CD4-positive, alpha-beta T cell (primary cell): ENCODE results near the gene ZBTB7C. TPM values are rescaled to one million over a fixed set of nuclear protein-coding genes. Genes with fewer than 3 reads are reported as not detected.

Experiments used
- ATAC-seq: fragments of 200-7000 bp; cut with Tn5 transposase; one replicate; pipeline ENCODE4 v1.10.0; 2022; ENCODE audit warnings: mild to moderate bottlenecking; ENCODE audit not compliant: poor library complexity
- CTCF ChIA-PET: fragments of 350-600 bp; sonication (Branson Sonifier 250); formaldehyde crosslinking; loops from one replicate; lab custom pipeline; 2021; ENCODE audit warnings: antibody characterized with exemption, inconsistent platforms; lab: Charles Lee
- POLR2A ChIA-PET: fragments of 350-600 bp; sonication (Branson Sonifier 250); formaldehyde crosslinking; loops from one replicate; lab custom pipeline; 2021; ENCODE audit warnings: antibody characterized with exemption, inconsistent platforms; lab: Charles Lee
- DNase-seq, 14 experiments: peaks; one replicate each; pipeline ENCODE4 v3.0.0-alpha.2; 2013 to 2020; ENCODE audit warnings: mixed read lengths in 2 of 14
- H3K27ac ChIP-seq, 2 donors: one replicate each; pipeline versions ENCODE4 v1.5.1 to v1.7.0; 2013; ENCODE audit warnings: low read length in 2 of 2, low read depth in 1 of 2, mild to moderate bottlenecking in 1 of 2
- H3K27me3 ChIP-seq, 2 experiments: 1 replicate in 1 of 2; 2 replicates in 1 of 2; pipeline versions ENCODE4 v1.6.1 to v1.7.0; 2013; ENCODE audit warnings: low read length in 2 of 2, control low read depth in 1 of 2, mild to moderate bottlenecking in 1 of 2, moderate library complexity in 1 of 2; ENCODE audit not compliant: insufficient read depth in 2 of 2, control insufficient read depth in 1 of 2
- H3K36me3 ChIP-seq: one replicate; pipeline ENCODE4 v1.6.1; 2013; ENCODE audit warnings: low read length, control low read depth; ENCODE audit not compliant: insufficient read depth
- H3K4me1 ChIP-seq: one replicate; pipeline ENCODE4 v1.6.1; 2013; ENCODE audit warnings: low read length, control low read depth; ENCODE audit not compliant: insufficient read depth
- H3K4me3 ChIP-seq: one replicate; pipeline ENCODE4 v1.5.1; 2013; ENCODE audit warnings: mild to moderate bottlenecking, low read length, moderate library complexity
- H3K9me3 ChIP-seq, 2 experiments: 1 replicate in 1 of 2; 2 replicates in 1 of 2; pipeline versions ENCODE4 v1.6.1 to v1.7.0; 2013; ENCODE audit warnings: low read length in 2 of 2, mild to moderate bottlenecking in 2 of 2, control low read depth in 1 of 2, moderate library complexity in 1 of 2; ENCODE audit not compliant: control insufficient read depth in 1 of 2, insufficient read depth in 1 of 2
- H3K27ac Mint-ChIP-seq: one replicate; pipeline ENCODE4 v1.8.0; 2020; ENCODE audit warnings: mixed read lengths
- H3K27me3 Mint-ChIP-seq: one replicate; pipeline ENCODE4 v1.8.0; 2021; ENCODE audit warnings: mixed read lengths
- H3K36me3 Mint-ChIP-seq: one replicate; pipeline ENCODE4 v1.8.0; 2021; ENCODE audit warnings: low read depth, mixed read lengths
- H3K4me1 Mint-ChIP-seq: one replicate; pipeline ENCODE4 v1.8.0; 2021; ENCODE audit warnings: low read depth, mixed read lengths
- H3K4me3 Mint-ChIP-seq: one replicate; pipeline ENCODE4 v1.8.0; 2020; ENCODE audit warnings: mild to moderate bottlenecking, mixed read lengths
- H3K9me3 Mint-ChIP-seq: one replicate; pipeline ENCODE4 v1.8.0; 2020; ENCODE audit warnings: mixed read lengths
- CTCF ChIP-seq: fragments of 200-600 bp; IDR thresholded peaks from one replicate; pipeline ENCODE4 v1.8.0; 2022; ENCODE audit warnings: antibody characterized with exemption, mild to moderate bottlenecking
- intact Hi-C, 2 experiments: fragments of 100-400 bp; cut with DNase I in 1 of 2; cut with micrococcal nuclease in 1 of 2; formaldehyde crosslinking; loops; one replicate each; pipeline versions ENCODE4 v1.15.1 to v1.9.0; 2023 to 2025; cut with DNase I, micrococcal nuclease
- total RNA-seq, 174 experiments: library from RNA in 2 of 174; stranded (reverse) in 2 of 174; gene quantifications; one replicate each; pipeline ENCODE4 v1.2.3 and lab custom pipeline; 2021 to 2026

Gene ZBTB7C
- total RNA-seq, 2 experiments from 2014 or later: not detected

- no peaks in the 10 kb centered on the region for H3K36me3 ChIP-seq
- H3K4me3 ChIP-seq: no peak overlapping the region
- H3K36me3 Mint-ChIP-seq: no peaks in the 10 kb centered on the region
- peaks cover 20 to 27% of the 10 kb centered on the region in 2 experiments for H3K27me3 ChIP-seq
- H3K9me3 Mint-ChIP-seq: no peaks in the 10 kb centered on the region
- no peaks in the 10 kb centered on the region for H3K9me3 ChIP-seq
- ChIA-PET POLR2A (interaction anchor here (0.6 kb wide), 1 partner anchor 12 kb away, joined by 3 read pairs; no protein-coding TSS in a partner anchor), CTCF (no interaction called here)
- no peak overlapping the region for H3K4me3 Mint-ChIP-seq
- TF ChIP-seq CTCF: no peak
- DNase-seq (no peak), ATAC-seq (no peak)
- peaks cover 85% of the 10 kb centered on the region for H3K27me3 Mint-ChIP-seq
- H3K27ac ChIP-seq: no peak overlapping the region
- H3K27ac Mint-ChIP-seq: no peak overlapping the region
- H3K4me1 ChIP-seq: peaks cover 7% of the 10 kb centered on the region
- H3K4me1 Mint-ChIP-seq: peaks cover 10% of the 10 kb centered on the region
- intact Hi-C loops: no loop called here
These were observed 13.5 kb downstream of the ZBTB7C start for GRCh38 chr18:48395646-48396045.

GRCh38 chr18:48394176-48394575, 15.0 kb downstream of the ZBTB7C start:
- no peaks in the 10 kb centered on the region for H3K36me3 ChIP-seq
- intact Hi-C loops: no loop called here
- Mint-ChIP-seq H3K9me3 (no peaks in the 10 kb centered on the region), H3K4me3 (no peak overlapping the region), H3K27ac (no peak overlapping the region), H3K4me1 (no peaks in the 10 kb centered on the region), H3K36me3 (no peaks in the 10 kb centered on the region), H3K27me3 (peaks cover 79% of the 10 kb centered on the region)
- POLR2A ChIA-PET: no interaction called here
- TF ChIP-seq CTCF: no peak
- no peaks in the 10 kb centered on the region for H3K4me1 ChIP-seq
- no peak for ATAC-seq
- H3K4me3 ChIP-seq: no peak overlapping the region
- H3K27ac ChIP-seq: no peak overlapping the region
- DNase-seq: no peak
- peaks cover 21 to 24% of the 10 kb centered on the region in 2 experiments for H3K27me3 ChIP-seq
- H3K9me3 ChIP-seq: no peaks in the 10 kb centered on the region
- CTCF ChIA-PET: no interaction called here

GRCh38 chr18:48393776-48394175, 15.4 kb downstream of the ZBTB7C start:
- Histone ChIP-seq H3K27ac (no peak overlapping the region), H3K9me3 (no peaks in the 10 kb centered on the region), H3K4me3 (no peak overlapping the region), H3K4me1 (no peaks in the 10 kb centered on the region), H3K27me3 (peaks cover 21 to 24% of the 10 kb centered on the region in 2 experiments), H3K36me3 (no peaks in the 10 kb centered on the region)
- ChIA-PET POLR2A (no interaction called here), CTCF (no interaction called here)
- Mint-ChIP-seq H3K4me3 (no peak overlapping the region), H3K4me1 (no peaks in the 10 kb centered on the region), H3K27me3 (peaks cover 76% of the 10 kb centered on the region), H3K36me3 (no peaks in the 10 kb centered on the region), H3K9me3 (no peaks in the 10 kb centered on the region), H3K27ac (no peak overlapping the region)
- TF ChIP-seq CTCF: no peak
- intact Hi-C loops: no loop called here
- ATAC-seq: no peak
- no peak for DNase-seq
